Kidney tubule cell (primary cell): Measurements from ENCODE around the gene CLDN34.

Source experiments
- DNase-seq: peaks from one replicate; pipeline ENCODE4 v3.0.0-alpha.2; 2018; ENCODE audit warnings: low spot score

Gene CLDN34

DNA sequence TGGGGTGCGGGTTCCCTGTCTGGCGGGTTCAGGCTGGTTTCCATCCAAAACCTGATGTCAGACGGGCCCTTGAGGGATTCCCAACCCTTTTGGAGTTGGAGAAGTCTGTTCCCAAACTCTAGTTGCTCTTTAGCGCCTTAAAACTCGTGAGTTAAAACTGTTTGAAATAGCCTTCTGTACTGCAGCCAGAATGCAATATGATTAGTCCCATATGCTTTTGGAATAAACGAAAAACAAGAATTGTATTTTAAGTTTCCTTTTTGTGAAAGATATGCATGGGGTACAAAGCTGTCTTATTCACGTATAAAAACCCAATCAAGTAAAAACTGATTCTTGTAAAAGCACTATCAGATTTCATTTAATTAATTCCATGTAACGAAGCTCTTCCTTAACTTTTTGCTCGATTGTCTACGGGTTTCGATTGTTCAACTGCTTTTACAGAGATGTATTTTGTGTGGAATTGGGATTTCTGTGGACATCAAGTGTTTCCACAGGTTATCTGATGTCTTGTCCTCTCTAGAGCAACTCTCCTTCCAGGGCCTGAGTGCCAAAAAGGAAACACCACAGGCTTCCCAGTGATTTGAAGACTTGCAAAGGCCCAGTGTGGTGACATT is 49.5 kb downstream of the CLDN34 start:
- DNase-seq = no peak

DNA sequence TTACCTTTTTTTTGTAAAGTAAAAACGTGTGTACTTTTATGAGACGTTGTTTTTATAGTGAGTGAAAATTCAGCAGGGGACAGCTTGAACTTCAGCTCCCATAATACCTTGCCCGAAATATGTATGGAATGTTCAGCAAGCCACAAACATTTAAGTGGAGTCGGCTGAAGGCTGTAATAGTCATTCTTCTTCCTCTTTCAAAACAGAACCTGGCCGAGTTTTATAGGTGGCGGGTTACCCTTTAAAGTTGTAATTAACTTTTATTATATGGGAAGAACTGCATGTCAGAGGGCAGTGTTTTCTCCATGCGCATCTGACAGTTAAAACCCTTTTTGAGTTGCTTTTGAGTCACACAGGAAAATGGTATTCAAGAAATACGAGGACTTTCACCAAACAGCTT is 50.7 kb downstream of the CLDN34 start:
- DNase-seq = peak; percentile 87
